Adrenal gland (tissue), 5 donors: ENCODE data around the gene GAL3ST1.
"Not testable (repeated sequence)": the region's sequence is repeated elsewhere in the genome, so short reads cannot be mapped to it uniquely, and the experiment has no call there.

Experiments used
- CTCF ChIP-seq, 6 experiments: fragments of 450-650 bp in 4 of 6; fragments of 200-600 bp in 2 of 6; sonication (generic) in 1 of 6; IDR thresholded peaks; 1 replicate in 5 of 6; 2 replicates in 1 of 6; pipeline versions ENCODE4 v1.5.1 to v1.8.0; 2016 to 2021; ENCODE audit warnings: antibody characterized with exemption in 6 of 6, mild to moderate bottlenecking in 2 of 6, moderate library complexity in 1 of 6
- POLR2A ChIP-seq, 2 donors: fragments of 450-650 bp; IDR thresholded peaks; one replicate each; pipeline ENCODE4 v1.6.1; 2017; ENCODE audit warnings: antibody characterized with exemption in 2 of 2, mild to moderate bottlenecking in 2 of 2, moderate library complexity in 1 of 2
- donor health status: DM: no; HTN: no; CAD: no.

DNA sequence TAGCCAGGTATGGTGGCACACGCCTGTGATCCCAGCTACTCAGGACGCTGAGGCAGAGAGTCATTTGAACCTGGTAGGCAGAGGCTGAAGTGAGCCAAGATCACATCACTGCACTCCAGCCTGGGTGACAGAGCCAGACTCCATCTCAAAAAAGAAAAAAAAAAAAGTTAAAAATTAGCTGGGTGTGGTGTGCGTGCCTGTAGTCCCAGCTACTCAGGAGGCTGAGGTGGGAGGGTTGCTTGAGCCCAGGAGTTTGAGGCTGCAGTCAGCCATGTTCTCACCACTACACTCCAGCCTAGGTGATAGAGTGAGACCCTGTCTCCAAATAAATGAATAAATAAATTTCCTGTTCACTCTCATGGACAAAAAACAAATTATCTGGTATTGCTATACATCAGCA lies 33.0 kb downstream of the GAL3ST1 start:
- not testable (repeated sequence) for TF ChIP-seq CTCF, POLR2A (IDR thresholded peaks at IDR 0.05)
